Parathyroid adenoma (tissue), 2 donors: ENCODE data around the gene ZSCAN9.

Source experiments
- H2AFZ ChIP-seq: fragments of 300-600 bp; sonication (generic); one replicate; pipeline ENCODE4 v1.7.0; 2017; ENCODE audit warnings: antibody characterized with exemption, mild to moderate bottlenecking
- H3K27ac ChIP-seq: fragments of 300-600 bp; sonication (generic); one replicate; pipeline ENCODE4 v1.7.0; 2017
- H3K27me3 ChIP-seq: fragments of 300-600 bp; sonication (generic); one replicate; pipeline ENCODE4 v1.7.0; 2017; ENCODE audit warnings: low read length; ENCODE audit not compliant: control insufficient read depth, insufficient read depth
- H3K36me3 ChIP-seq: fragments of 300-600 bp; sonication (generic); one replicate; pipeline ENCODE4 v1.7.0; 2017; ENCODE audit warnings: low read length; ENCODE audit not compliant: control insufficient read depth, insufficient read depth
- H3K4me1 ChIP-seq: fragments of 300-600 bp; sonication (generic); one replicate; pipeline ENCODE4 v1.7.0; 2017; ENCODE audit warnings: control low read depth
- H3K4me2 ChIP-seq: fragments of 300-600 bp; sonication (generic); one replicate; pipeline ENCODE4 v1.7.0; 2017; ENCODE audit warnings: low read length
- H3K4me3 ChIP-seq: fragments of 300-600 bp; sonication (generic); one replicate; pipeline ENCODE4 v1.7.0; 2017; ENCODE audit warnings: low read depth, low read length
- H3K79me2 ChIP-seq: fragments of 300-600 bp; sonication (generic); one replicate; pipeline ENCODE4 v1.7.0; 2017; ENCODE audit warnings: control low read depth
- H3K9ac ChIP-seq: fragments of 300-600 bp; sonication (generic); one replicate; pipeline ENCODE4 v1.7.0; 2017; ENCODE audit warnings: mild to moderate bottlenecking
- H3K9me3 ChIP-seq: fragments of 300-600 bp; sonication (generic); one replicate; pipeline ENCODE4 v1.7.0; 2017; ENCODE audit warnings: low read length; ENCODE audit not compliant: control insufficient read depth
- CTCF ChIP-seq: fragments of 300-600 bp; sonication (generic); IDR thresholded peaks from one replicate; pipeline ENCODE4 v1.7.0; 2017; ENCODE audit warnings: antibody characterized with exemption, mild to moderate bottlenecking
- donor health status: primary hyperparathyroidism.

ZSCAN9 gene

GRCh38 chr6:28232785-28233184, 7.7 kb downstream of the ZSCAN9 start:
- no peaks in the 10 kb centered on the region for H3K36me3 ChIP-seq

GRCh38 chr6:28235912-28236452, 10.9 kb downstream of the ZSCAN9 start:
- H3K27ac ChIP-seq = no peak overlapping the region
- no peaks in the 10 kb centered on the region for H3K36me3 ChIP-seq
- no peaks in the 10 kb centered on the region for H3K4me1 ChIP-seq
- no peaks in the 10 kb centered on the region for H3K27me3 ChIP-seq
- H3K4me2 ChIP-seq = no peak overlapping the region
- H2AFZ ChIP-seq = no peak overlapping the region
- H3K9ac ChIP-seq = no peak overlapping the region
- no peaks in the 10 kb centered on the region for H3K79me2 ChIP-seq
- H3K9me3 ChIP-seq = no peaks in the 10 kb centered on the region
- no peak for TF ChIP-seq CTCF
- no peak overlapping the region for H3K4me3 ChIP-seq

More at GRCh38 chr6:28232785-28233184, 7.7 kb downstream of the ZSCAN9 start:
- H3K27ac ChIP-seq = no peak overlapping the region
- H3K79me2 ChIP-seq = no peaks in the 10 kb centered on the region
- H3K4me3 ChIP-seq = no peak overlapping the region
- TF ChIP-seq CTCF = no peak
- no peaks in the 10 kb centered on the region for H3K9me3 ChIP-seq
- H3K4me2 ChIP-seq = no peak overlapping the region
- H3K4me1 ChIP-seq = no peaks in the 10 kb centered on the region
- H2AFZ ChIP-seq = no peak overlapping the region
- no peak overlapping the region for H3K9ac ChIP-seq
- H3K27me3 ChIP-seq = no peaks in the 10 kb centered on the region

- Histone ChIP-seq H3K9me3 (no peaks in the 10 kb centered on the region), H3K79me2 (no peaks in the 10 kb centered on the region), H3K27ac (no peak overlapping the region), H3K4me1 (no peaks in the 10 kb centered on the region), H3K27me3 (no peaks in the 10 kb centered on the region), H3K4me2 (no peak overlapping the region), H2AFZ (no peak overlapping the region), H3K4me3 (no peak overlapping the region), H3K36me3 (no peaks in the 10 kb centered on the region), H3K9ac (no peak overlapping the region)
- no peak for TF ChIP-seq CTCF
These were observed 14.6 kb downstream of the ZSCAN9 start for GRCh38 chr6:28239636-28240035.

- H3K9ac ChIP-seq = no peak overlapping the region
- no peak overlapping the region for H3K4me2 ChIP-seq
- H3K4me1 ChIP-seq = no peaks in the 10 kb centered on the region
- H3K9me3 ChIP-seq = no peaks in the 10 kb centered on the region
- no peak overlapping the region for H2AFZ ChIP-seq
- no peaks in the 10 kb centered on the region for H3K27me3 ChIP-seq
- H3K79me2 ChIP-seq = no peaks in the 10 kb centered on the region
- no peak overlapping the region for H3K27ac ChIP-seq
- H3K4me3 ChIP-seq = no peak overlapping the region
- no peak for TF ChIP-seq CTCF
- no peaks in the 10 kb centered on the region for H3K36me3 ChIP-seq
These were observed 15.4 kb downstream of the ZSCAN9 start for GRCh38 chr6:28240471-28240870.

GRCh38 chr6:28243946-28244345, 18.9 kb downstream of the ZSCAN9 start:
- H3K79me2 ChIP-seq = no peaks in the 10 kb centered on the region
- H3K9me3 ChIP-seq = no peaks in the 10 kb centered on the region
- no peaks in the 10 kb centered on the region for H3K36me3 ChIP-seq
- H3K4me2 ChIP-seq = no peak overlapping the region
- no peaks in the 10 kb centered on the region for H3K4me1 ChIP-seq
- no peak for TF ChIP-seq CTCF
- H3K9ac ChIP-seq = no peak overlapping the region
- H3K27ac ChIP-seq = no peak overlapping the region
- H3K27me3 ChIP-seq = no peaks in the 10 kb centered on the region
- no peak overlapping the region for H2AFZ ChIP-seq
- H3K4me3 ChIP-seq = no peak overlapping the region
